ENCODE results near the gene SRRM5.
"Not testable (repeated sequence)": the region's sequence is repeated elsewhere in the genome, so short reads cannot be mapped to it uniquely, and the experiment has no call there.

The SRRM5 gene

GRCh38 chr19:43641333-43641732 is 29.4 kb downstream of the SRRM5 start:
- H3K27ac ChIP-seq: no peak overlapping the region
- TF ChIP-seq CTCF (IDR thresholded peaks at IDR 0.05) (no peak), ZFX (IDR thresholded peaks at IDR 0.05; ENCODE audit: borderline replicate concordance) (no peak)

- no peak for TF ChIP-seq ZFX (IDR thresholded peaks at IDR 0.05; ENCODE audit: borderline replicate concordance)
- TF ChIP-seq CTCF (IDR thresholded peaks at IDR 0.05): no peak
- no peak overlapping the region for H3K27ac ChIP-seq
These were observed 30.6 kb downstream of the SRRM5 start for GRCh38 chr19:43642531-43642930.

GRCh38 chr19:43643326-43643725 is 31.4 kb downstream of the SRRM5 start:
- H3K27ac ChIP-seq: no peak overlapping the region
- TF ChIP-seq CTCF (IDR thresholded peaks at IDR 0.05) (no peak), ZFX (IDR thresholded peaks at IDR 0.05; ENCODE audit: borderline replicate concordance) (no peak)

- TF ChIP-seq CTCF (IDR thresholded peaks at IDR 0.05): no peak
- TF ChIP-seq ZFX (IDR thresholded peaks at IDR 0.05; ENCODE audit: borderline replicate concordance): no peak
These were observed 32.3 kb downstream of the SRRM5 start for GRCh38 chr19:43644181-43644580.

GRCh38 chr19:43648633-43649032 is 36.7 kb downstream of the SRRM5 start:
- H3K27ac ChIP-seq: no peak overlapping the region
- TF ChIP-seq ZFX (IDR thresholded peaks at IDR 0.05; ENCODE audit: borderline replicate concordance): no peak
- no peak for TF ChIP-seq CTCF (IDR thresholded peaks at IDR 0.05)

More at GRCh38 chr19:43644181-43644580, 32.3 kb downstream of the SRRM5 start:
- H3K27ac ChIP-seq: no peak overlapping the region

- H3K27ac ChIP-seq: no peak overlapping the region
- TF ChIP-seq CTCF (IDR thresholded peaks at IDR 0.05) (no peak), ZFX (IDR thresholded peaks at IDR 0.05; ENCODE audit: borderline replicate concordance) (no peak)
These were observed 37.6 kb downstream of the SRRM5 start for GRCh38 chr19:43649514-43649913.

GRCh38 chr19:43650276-43650675 is 38.4 kb downstream of the SRRM5 start:
- not testable (repeated sequence) for H3K27ac ChIP-seq

Data from 22Rv1 (cell line).